SHP77 treated with DMSO at 0.1 percent for 48 hours (cell line): ENCODE results near the gene RPL39.
"Not testable (repeated sequence)": the region's sequence is repeated elsewhere in the genome, so short reads cannot be mapped to it uniquely, and the experiment has no call there.

Experiments used
- DNase-seq: peaks from one replicate; lab custom pipeline; 2025; lab: John Stamatoyannopoulos, UW

Gene RPL39

DNA sequence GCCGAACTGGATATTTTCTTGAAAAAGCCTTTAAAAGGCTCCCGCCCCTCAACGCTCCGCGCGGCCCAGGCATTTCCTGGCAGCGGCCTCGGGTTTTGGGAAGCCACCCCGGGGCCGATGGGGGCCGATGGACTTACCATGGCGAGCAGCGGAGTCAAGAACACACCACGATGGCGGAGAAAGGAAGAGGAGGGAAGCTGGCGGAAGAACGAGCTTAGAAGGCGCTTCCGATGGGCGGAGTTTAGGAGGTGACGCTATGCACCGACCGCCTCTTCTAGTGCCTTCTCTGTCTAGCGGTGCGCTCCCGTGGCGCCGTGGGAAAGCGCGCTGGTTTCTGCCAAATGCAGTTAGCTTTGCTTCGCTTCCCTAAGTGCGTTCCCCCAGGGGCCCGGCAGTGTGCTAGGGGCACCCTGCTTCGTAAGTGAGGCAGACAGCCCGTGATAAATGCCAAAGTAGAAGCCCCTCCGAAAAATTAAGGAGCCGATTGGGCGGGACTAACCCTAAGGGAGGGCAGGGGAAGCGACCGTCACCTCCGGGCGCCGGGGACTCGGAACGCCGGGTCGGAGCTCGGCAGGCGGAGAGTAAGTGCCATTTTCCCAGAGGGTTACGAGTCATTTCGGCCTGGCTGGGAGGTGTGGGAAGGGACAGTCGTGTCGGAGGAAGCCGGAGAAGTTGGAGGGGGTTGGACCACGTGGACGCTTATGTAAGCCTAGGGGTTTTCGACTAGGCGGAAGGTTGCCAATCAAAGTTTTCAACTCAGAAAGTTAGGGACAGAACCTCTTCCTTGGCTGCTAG, at the start of gene RPL39:
RPL39 (minus strand) TSS at position 194 of the 795 bp plus-strand sequence; CDS start at position 140, 54 bp downstream.
- DNase-seq, result peak; percentile 55

DNA sequence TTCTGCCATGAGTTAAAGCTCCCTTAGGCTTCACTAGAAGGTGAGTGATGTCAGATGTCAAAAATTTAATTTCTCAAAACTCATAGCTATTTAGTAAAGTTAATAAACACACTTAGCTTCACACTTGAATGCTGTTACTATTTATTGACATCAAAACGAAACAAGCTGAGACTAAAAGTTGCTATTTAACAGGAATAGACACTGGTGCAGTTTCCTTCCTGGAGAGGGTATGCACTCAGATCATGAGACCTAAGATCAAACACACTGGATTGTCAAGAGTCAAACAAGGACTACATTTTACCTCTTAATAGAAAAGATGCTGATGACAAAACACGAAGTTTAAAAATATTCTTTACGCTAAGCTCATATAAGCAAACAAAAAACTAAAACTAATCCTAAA, 42.5 kb upstream of the RPL39 start:
- no peak for DNase-seq

DNA sequence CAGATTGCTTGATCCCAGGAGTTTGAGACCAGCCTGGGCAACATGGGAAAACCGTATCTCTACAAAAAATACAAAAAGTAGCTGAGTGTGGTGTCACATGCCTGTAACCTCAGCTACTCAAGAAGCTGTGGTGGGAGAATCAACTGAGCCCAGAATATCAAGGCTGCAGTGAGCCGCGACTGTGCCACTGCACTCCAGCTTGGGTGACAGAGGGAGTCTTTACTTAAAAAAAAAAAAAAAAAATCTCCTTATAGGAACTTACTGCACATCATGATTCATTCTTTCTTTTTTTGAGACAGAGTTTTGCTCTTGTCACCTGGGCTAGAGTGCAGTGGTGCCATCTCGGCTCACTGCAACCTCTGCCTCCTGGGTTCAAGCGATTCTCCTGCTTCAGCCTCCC, 37.0 kb upstream of the RPL39 start:
- no peak for DNase-seq

DNA sequence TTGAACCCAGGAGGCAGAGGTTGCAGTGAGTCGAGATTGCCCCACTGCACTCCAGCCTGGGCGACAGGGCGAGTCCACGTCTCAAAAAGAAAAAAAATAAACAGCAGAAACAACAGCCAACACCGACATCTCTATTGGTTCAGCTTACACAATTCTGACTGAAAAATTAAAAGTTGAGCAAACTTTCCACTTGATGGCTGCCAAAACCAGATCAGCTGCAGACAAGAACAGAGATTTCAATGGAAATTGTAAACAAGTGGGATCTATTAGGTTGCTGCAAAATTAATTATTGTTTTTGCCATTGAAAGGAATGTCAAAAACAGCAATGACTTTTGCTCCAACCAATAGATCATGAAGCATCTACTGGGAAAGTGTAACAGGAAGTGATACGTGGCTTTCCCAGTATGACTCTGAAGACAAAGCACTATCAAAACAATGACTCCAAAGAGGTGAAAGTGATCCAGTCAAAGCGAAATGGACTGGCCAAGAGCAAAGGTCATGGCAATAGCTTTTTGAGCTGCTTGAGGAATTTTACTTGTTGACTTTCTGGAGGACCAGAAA, 35.0 kb upstream of the RPL39 start:
- DNase-seq, result no peak

DNA sequence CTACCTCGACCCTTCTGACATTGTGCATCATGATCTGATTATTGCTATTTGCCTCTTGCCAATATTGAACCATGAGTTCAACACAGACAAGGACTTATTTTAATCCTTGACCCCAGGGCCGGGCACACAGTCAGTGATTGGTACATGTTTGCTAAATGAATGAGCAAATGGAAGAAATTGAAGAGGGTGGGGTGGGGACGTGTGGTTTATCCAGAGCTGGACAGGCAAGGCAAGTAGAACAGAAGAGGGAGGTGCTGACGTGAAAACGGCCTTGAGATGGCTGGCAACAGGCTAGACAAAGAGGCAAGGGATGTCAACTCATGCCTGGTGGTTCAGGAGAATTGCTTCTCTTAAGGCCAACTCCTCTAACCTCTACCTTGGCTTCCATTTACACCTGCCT, 32.8 kb upstream of the RPL39 start:
- not testable (repeated sequence) for DNase-seq

DNA sequence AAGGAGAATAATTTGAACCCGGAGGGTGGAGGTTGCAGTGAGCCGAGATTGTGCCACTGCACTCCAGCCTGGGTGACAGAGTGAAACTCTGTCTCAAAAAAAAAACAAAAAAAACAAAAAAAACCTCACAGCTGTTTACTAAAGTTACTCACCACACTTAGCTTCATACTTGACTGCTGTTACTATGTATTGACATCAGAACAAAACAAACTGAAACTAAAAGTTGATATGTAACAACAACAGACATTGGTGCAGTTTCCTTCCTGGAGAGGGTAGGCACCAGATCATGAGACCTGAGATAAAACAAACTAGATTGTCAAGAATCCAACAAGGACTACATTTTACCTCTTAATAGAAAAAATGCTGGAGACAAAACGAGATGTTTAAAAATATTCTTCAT, 30.3 kb upstream of the RPL39 start:
- DNase-seq, result not testable (repeated sequence)

DNA sequence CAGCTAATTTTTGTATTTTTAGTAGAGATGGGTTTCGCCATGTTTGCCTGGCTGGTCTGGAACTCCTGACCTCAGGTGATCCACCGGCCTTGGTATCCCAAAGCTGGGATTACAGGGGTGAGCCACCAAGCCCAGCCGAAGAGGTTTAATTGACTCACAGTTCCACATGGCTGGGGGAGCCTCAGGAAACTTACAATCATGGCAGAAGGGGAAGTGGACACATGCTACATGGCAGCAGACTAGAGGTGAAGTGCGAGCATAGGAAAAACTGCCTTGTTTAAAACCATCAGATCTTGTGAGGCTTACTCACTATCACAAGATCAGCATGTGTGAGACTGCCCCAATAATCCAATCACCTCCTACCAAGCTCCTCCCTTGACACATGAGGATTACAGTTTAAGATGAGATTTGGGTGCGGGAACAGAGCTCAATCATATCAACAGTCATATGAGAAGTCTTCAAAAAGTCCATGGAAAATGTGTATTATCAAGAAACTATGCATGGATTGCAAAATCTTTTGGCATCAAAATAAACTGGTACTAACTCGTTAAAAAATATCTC, 25.8 kb upstream of the RPL39 start:
- DNase-seq, result no peak

DNA sequence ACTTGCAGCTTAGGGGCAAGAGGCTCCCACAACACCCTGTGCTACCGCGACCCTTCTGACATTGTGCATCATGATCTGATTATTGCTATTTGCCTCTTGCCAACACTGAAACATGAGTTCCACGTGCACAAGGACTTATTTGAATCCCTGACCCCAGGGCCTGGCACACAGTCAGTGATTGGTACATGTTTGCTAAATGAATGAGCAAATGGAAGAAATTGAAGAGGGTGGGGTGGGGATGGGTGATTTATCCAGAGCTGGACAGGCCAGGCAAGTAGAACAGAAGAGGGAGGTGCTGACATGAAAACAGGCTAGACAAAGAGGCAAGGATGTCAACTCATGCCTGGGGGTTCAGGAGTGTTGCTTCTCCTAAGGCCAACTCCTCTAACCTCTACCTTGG, 24.9 kb upstream of the RPL39 start:
- DNase-seq, result no peak

DNA sequence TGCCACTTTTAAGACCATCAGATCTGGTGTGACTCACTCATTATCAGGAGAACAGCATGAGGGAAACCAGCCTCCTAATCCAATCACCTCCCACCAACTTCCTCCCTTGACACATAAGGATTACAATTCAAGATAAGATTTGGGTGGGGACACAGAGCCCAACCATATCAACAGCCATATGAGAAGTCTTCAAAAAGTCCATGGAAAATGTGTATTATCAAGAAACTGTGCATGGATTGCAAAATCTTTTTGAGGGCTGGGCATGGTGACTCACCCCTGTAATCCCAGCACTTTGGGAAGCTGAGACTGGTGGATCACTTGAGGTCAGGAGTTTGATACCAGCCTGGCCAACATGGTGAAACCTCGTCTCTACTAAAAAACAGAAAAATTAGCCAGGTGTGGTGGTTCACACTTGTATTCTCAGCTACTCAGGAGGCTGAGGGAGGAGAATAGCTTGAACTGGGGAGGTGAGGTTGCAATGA, 17.8 kb upstream of the RPL39 start:
- DNase-seq, result no peak

DNA sequence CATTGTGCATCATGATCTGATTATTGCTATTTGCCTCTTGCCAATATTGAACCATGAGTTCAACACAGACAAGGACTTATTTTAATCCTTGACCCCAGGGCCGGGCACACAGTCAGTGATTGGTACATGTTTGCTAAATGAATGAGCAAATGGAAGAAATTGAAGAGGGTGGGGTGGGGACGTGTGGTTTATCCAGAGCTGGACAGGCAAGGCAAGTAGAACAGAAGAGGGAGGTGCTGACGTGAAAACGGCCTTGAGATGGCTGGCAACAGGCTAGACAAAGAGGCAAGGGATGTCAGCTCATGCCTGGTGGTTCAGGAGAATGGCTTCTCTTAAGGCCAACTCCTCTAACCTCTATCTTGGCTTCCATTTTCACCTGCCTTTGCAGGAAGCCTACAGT, 17.0 kb upstream of the RPL39 start:
- not testable (repeated sequence) for DNase-seq

DNA sequence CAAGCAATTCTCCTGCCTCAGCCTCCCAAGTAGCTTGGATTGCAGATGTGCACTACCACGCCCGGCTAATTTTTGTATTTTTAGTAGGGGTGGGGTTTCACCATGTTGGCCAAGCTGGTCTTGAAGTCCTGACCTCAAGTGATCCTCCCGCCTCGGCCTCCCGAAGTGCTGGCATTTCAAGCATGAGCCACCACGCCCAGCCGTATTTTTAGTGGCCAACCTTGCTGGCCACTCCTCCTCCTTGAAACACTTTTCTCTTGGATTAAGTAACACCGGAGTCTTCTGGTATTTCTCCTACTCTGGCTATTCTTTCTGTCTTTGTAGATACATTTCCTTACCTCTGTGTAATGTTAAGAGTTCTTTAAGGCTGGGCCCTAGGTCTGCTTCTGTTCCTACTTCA, 11.1 kb upstream of the RPL39 start:
- DNase-seq, result no peak

DNA sequence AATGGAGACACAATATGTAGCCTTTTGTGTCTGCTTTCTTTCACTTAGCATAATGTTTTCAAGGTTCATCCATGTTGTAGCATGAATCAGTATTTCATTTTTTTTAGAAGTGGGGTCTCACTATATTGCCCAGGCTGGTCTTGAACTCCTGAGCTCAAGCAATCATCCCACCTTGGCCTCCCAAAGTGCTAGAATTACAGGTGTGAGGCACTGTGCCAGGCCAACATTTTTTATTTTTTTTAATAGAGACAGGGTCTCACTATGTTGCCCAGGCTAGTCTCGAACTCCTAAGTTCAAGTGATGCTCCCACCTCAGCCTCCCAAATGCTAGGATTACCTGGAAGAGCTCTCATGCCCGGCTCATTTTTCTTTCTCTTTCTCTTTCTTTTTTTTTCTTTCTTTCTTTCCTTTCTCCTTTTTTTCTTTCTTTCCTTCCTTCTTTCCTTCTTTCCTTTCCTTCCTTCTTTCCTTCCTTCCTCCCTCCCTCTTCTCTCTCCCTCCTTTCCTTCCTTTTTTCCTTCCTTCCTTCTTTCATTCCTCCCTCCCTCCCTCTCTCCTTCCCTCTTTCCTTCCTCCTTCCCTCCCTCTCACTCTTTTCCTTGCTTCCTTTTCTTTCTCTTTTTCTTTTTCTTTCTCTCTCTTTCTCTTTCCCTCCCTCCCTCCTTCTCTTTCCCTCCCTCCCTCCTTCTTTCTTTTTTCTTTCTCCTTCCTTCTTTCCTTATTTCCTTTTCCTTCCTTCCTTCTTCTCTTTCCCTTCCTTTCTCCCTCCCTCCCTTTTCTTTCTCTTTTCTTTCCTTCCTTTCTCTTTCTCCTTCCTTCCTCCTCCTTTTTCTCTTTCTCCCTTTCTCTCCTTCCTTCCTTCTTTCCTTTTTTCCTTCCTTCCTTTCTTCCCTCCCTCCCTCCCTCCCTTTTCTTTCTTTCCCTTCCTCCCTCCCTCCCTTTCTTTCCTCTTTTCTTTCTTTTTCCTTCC, 10.1 kb upstream of the RPL39 start:
- no peak for DNase-seq

DNA sequence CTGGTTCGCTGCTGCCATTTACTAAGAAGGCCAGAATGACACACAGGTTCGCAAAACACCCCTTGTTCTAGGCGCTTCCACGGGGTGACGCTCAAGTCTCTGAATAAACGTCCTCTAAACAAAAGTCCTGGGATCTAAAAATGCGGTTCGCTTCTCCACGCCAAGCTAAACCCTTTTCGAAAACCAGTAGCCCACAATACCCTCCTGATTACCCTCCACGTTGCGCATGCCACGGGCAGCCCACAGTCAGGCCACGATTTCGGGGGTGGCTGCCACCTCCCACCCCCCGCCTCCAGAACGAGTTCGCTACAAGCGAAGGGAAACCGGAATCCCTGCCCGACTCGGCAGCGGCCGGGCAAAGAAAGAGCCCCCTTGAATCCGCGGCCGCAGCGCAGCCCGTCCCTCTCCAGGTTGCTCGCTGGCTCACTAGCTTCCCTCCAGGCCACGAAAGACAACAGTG, 423 bp downstream of the RPL39 start:
- DNase-seq, result no peak

DNA sequence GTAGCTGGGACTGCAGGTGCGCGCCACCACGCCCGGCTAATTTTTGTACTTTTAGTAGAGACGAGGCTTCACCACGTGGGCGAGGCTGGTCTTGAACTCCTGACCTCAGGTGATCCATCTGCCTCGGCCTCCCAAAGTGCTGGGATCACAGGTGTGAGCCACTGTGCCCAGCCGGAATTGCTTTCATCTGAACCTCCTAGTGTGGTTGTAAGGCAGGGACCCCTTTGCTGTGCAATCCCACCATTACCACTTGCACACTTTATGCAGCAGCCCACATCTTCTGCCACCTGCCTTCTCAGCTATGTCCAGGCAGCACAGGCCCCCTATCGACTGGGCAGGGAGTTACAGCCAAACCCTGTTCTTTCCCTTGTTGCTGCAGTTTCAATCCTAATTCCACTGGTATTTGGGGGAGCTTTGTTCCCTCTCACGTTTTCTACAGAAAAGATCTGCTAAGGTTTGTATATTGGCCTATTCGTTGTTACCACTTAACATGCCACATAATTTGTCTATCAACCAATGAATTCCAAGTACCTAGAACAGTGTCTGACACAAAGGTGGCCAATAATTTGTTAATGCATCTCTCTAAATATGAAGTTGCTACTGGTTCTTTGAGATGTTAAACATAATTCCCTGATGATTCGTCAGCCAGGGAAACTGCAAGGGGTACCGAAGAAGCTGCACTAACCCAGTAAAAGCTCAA, 6.5 kb downstream of the RPL39 start:
- no peak for DNase-seq

DNA sequence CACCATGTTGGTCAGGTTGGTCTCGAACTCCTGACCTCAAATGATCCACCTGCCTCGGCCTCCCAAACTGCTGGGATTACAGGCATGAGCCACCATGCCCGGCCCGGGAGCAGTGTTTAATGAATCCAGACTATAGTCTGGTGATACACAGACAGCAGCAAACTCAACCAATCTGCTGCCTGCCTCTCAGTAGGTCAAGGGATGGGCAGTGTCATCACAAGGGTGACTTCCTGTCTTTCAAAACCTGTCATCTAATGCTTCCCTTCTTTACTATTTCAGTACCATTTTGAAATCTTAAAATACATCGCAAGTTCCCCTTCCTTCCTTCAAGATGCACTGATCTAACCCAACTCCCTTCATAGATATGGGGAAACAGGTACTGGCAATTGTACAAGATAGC, 8.4 kb downstream of the RPL39 start:
- no peak for DNase-seq

DNA sequence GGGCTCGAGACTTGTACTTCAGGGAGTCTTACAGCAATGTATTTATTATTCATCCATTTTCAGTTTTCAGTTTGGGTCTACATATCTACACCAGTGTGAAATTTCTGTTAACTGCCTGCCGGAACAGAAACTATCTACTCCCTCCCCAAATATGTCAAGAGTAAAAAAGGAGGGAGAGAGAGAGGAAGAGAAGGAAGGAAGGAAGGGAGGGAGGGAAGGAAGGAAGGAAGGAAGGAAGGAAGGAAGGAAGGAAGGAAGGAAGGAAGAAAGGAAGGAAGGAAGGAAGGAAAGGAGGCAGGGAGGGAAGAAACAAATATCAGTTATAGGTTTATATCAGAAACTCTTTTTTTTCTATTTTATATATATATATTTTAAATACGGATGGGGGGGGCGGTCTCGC, 12.6 kb downstream of the RPL39 start:
- DNase-seq, result no peak

DNA sequence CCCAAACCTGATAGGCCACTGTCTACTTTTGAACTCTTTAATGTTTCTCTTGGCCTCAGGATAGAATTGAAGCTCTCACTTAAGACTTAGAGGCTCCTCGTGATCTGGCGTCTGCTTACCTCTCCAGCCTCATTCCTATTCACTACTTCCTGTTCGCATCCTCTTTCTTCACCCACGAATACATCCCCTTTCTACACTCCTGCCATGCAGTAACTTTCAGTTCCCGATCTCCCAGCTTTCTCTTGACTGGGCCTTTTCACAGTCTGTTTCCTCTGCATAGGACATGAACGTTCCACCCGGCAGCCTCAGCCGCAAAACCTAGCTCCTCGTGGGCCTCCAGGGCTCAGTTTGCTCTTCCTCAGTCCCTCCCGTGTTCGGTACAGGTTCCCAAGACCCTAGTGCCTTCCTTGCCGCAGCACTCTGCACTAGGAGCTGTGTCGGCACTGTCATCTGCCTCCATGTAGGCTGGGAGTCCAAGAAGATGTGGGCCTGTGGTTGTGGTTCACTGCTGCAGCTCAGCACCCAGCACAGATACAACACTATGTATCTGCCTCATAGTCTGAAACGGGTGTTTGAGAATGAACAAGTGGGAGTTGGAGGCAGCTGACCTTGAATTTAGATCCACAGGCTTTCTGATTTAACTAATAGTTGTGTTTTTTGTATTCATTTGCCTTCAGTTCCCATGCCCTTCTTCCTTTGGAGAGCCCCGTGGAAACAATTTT, 15.8 kb downstream of the RPL39 start:
- DNase-seq, result no peak

DNA sequence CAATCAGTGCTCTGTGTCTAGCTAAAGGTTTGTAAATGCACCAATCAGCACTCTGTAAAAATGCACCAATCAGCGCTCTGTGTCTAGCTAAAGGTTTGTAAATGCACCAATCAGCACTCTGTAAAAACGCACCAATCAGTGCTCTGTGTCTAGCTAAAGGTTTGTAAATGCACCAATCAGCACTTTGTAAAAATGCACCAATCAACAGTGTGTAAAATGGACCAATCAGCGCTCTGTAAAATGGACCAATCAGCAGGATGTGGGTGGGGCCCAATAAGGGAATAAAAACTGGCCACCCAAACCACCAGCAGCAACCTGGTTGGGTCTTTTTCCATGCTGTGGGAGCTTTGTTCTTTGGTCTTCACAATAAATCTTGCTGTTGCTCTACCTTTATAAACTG, 22.0 kb downstream of the RPL39 start:
- DNase-seq, result not testable (repeated sequence)

DNA sequence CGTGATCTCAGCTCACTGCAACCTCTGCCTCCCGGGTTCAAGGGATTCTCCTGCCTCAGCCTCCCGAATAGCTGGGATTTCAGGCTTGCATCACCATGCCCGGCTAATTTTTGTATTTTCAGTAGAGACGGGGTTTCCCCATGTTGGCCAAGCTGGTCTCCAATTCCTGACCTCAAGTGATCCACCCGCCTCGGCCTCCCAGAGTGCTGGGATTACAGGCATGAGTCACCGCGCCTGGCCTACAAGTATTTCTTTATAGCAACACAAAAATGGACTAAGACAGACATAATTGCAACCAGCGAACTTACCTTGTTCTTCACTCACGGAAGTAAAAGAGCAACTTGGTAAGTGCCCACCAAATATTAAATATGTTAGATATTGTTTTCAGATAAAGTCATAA, 23.0 kb downstream of the RPL39 start:
- not testable (repeated sequence) for DNase-seq

DNA sequence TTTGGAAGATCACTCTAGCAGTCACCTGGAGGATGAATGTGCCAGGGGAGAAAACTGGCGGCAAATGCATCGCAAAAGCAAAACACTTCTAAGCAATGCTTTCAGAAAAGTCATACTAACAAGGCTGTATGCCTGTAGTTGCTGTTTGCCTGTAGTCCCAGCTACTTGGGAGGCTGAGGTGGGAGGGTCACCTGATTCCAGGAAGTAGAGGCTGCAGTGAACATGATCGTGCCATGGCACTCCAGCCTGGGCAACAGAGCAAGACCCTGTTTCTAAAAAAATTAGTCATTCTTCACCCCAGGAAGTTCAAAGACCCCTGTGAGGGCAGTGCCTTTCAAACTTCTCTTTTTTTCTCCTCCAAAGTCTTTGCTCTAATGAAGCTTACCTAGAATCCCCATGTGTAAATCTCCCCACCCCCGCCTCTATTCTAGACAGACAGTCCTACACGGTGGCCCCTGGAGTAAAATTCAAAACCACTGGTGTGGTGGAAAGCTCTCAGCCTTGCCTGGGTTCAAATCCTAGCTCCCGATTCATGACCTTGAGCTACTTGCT, 27.5 kb downstream of the RPL39 start:
- no peak for DNase-seq
